Measurements from ENCODE around the gene ZBTB25. TPM values are rescaled to one million over a fixed set of nuclear protein-coding genes. Genes with fewer than 3 reads are reported as not detected.

The ZBTB25 gene
- total and polyA plus RNA-seq, 7 donors = 0.69 to 24.6 (median 9.6) TPM

GRCh38 chr14:64465831-64466554 lies 37.6 kb downstream of the ZBTB25 start:
- H3K4me3 ChIP-seq = peak overlapping the region; percentile 55 to 83 (median 74)
- H3K36me3 ChIP-seq = no peaks in the 10 kb centered on the region
- peak in 3 of 4 experiments; percentile 28 to 44 (median 32) for TF ChIP-seq CTCF (IDR thresholded peaks at IDR 0.05)
- no peak for TF ChIP-seq EP300 (IDR thresholded peaks at IDR 0.05)
- TF ChIP-seq POLR2A (IDR thresholded peaks at IDR 0.05) = no peak
- peak in 1 of 4 donors; percentile 32 for TF ChIP-seq POLR2AphosphoS5 (IDR thresholded peaks at IDR 0.05)
- WGBS, 2 donors = 3 to 9% methylated on average over 15 of the region's 15 CpGs
- peak overlapping the region; percentile 72 to 80 (median 78) for H3K27ac ChIP-seq
- DNase-seq = no peak
- intact Hi-C loops (cut with DNase I) = loop anchor here (2.0 to 10.0 kb wide), 2 partner anchors 37 to 121 kb away; partner anchors contain the start of gene ZBTB25
- no peaks in the 10 kb centered on the region for H3K9me3 ChIP-seq
- H3K27me3 ChIP-seq = no peaks in the 10 kb centered on the region
- H3K4me1 ChIP-seq = peaks cover 0 to 14% (median 6%) of the 10 kb centered on the region in 4 donors

GRCh38 chr14:64465191-64465822 lies 38.3 kb downstream of the ZBTB25 start, which contains the start of gene AKAP5:
Gene AKAP5 (plus strand): TSS chr14:64465499. CDS start chr14:64468395, 2,896 bp downstream.
- H3K4me1 ChIP-seq = peaks cover 0 to 14% (median 6%) of the 10 kb centered on the region in 4 donors
- H3K9me3 ChIP-seq = no peaks in the 10 kb centered on the region
- H3K36me3 ChIP-seq = no peaks in the 10 kb centered on the region
- H3K27ac ChIP-seq = peak within 1 kb of the TSS; percentile 72 to 80 (median 78)
- intact Hi-C loops (cut with DNase I) = loop anchor here (10.0 kb wide), 1 partner anchor 121 kb away; no protein-coding TSS in a partner anchor
- 0 to 1% methylated on average over 74 of the region's 74 CpGs for WGBS, 2 donors
- DNase-seq = no peak
- no peak for TF ChIP-seq CTCF (IDR thresholded peaks at IDR 0.05)
- H3K27me3 ChIP-seq = no peaks in the 10 kb centered on the region
- H3K4me3 ChIP-seq = peak within 1 kb of the TSS; percentile 55 to 83 (median 74)

GRCh38 chr14:64464651-64465050 lies 39.0 kb downstream of the ZBTB25 start:
- TF ChIP-seq CTCF (IDR thresholded peaks at IDR 0.05) = no peak
- no peak for TF ChIP-seq POLR2AphosphoS5 (IDR thresholded peaks at IDR 0.05)
- no peak for TF ChIP-seq POLR2A (IDR thresholded peaks at IDR 0.05)
- no peak for TF ChIP-seq EP300 (IDR thresholded peaks at IDR 0.05)
- peak overlapping the region; percentile 55 to 83 (median 74) for H3K4me3 ChIP-seq
- peaks cover 0 to 14% (median 6%) of the 10 kb centered on the region in 4 donors for H3K4me1 ChIP-seq
- no peaks in the 10 kb centered on the region for H3K36me3 ChIP-seq
- WGBS, 2 donors = 4 to 10% methylated on average over 6 of the region's 6 CpGs
- no peaks in the 10 kb centered on the region for H3K27me3 ChIP-seq
- DNase-seq = no peak
- H3K9me3 ChIP-seq = no peaks in the 10 kb centered on the region
- peak overlapping the region in 2 of 4 donors; percentile 78 to 80 for H3K27ac ChIP-seq
- intact Hi-C loops (cut with DNase I) = loop anchor here (10.0 kb wide), 1 partner anchor 120 kb away; no protein-coding TSS in a partner anchor

GRCh38 chr14:64463873-64464272 lies 39.8 kb downstream of the ZBTB25 start:
- Histone ChIP-seq H3K4me3 (no peak overlapping the region), H3K27ac (no peak overlapping the region), H3K36me3 (no peaks in the 10 kb centered on the region), H3K4me1 (peaks cover 0 to 14% (median 6%) of the 10 kb centered on the region in 4 donors), H3K27me3 (no peaks in the 10 kb centered on the region), H3K9me3 (no peaks in the 10 kb centered on the region)
- intact Hi-C loops (cut with DNase I) = loop anchor here (10.0 kb wide), 1 partner anchor 119 kb away; no protein-coding TSS in a partner anchor
- no peak for DNase-seq
- WGBS, 2 donors = 93% methylated on average over 6 of the region's 6 CpGs
- TF ChIP-seq CTCF (IDR thresholded peaks at IDR 0.05) (no peak), POLR2AphosphoS5 (IDR thresholded peaks at IDR 0.05) (no peak), EP300 (IDR thresholded peaks at IDR 0.05) (no peak), POLR2A (IDR thresholded peaks at IDR 0.05) (no peak)

All from sigmoid colon (tissue), 7 donors.